H1 (cell line): Measurements from ENCODE around the gene SHISAL1. TPM values are rescaled to one million over a fixed set of nuclear protein-coding genes. Genes with fewer than 3 reads are reported as not detected.

Experiments
- CTCF ChIA-PET: fragments of 300-600 bp; sonication (Branson Sonifier 250); formaldehyde crosslinking; loops from one replicate; lab custom pipeline; 2021; ENCODE audit not compliant: partially characterized antibody; lab: Charles Lee
- POLR2A ChIA-PET: fragments of 300-600 bp; sonication (Branson Sonifier 250); formaldehyde crosslinking; loops from one replicate; lab custom pipeline; 2021; ENCODE audit warnings: inconsistent platforms; ENCODE audit not compliant: partially characterized antibody; lab: Charles Lee
- DNase-seq, 2 experiments: peaks; one replicate each; pipeline versions ENCODE4 v3.0.0 to v3.0.0-alpha.2; 2010 to 2022; ENCODE audit warnings: low spot score in 2 of 2, low read depth in 1 of 2, mixed read lengths in 1 of 2
- FAIRE-seq: peaks from 2 replicates; lab custom pipeline; 2011; peaks lifted over from hg19 to GRCh38; lab: Jason Lieb, UNC
- H2AFZ ChIP-seq: 2 replicates; pipeline ENCODE4 v1.8.1; 2012; ENCODE audit warnings: low read length, inconsistent platforms
- H2AK5ac ChIP-seq: 2 replicates; pipeline ENCODE4 v1.6.1; 2013; ENCODE audit warnings: low read depth, low read length
- H2BK120ac ChIP-seq: replicated peaks from 2 replicates; pipeline ENCODE3; 2013; ENCODE audit warnings: low read depth, low read length, inconsistent platforms
- H2BK12ac ChIP-seq: 2 replicates; pipeline ENCODE4 v1.6.1; 2013; ENCODE audit warnings: low read depth, low read length
- H2BK15ac ChIP-seq: 2 replicates; pipeline ENCODE4 v1.6.1; 2013; ENCODE audit warnings: low read length
- H2BK20ac ChIP-seq: 2 replicates; pipeline ENCODE4 v1.6.1; 2013; ENCODE audit warnings: low read length
- H2BK5ac ChIP-seq: 2 replicates; pipeline ENCODE4 v1.6.1; 2013; ENCODE audit warnings: low read depth, low read length
- H3K14ac ChIP-seq: 2 replicates; pipeline ENCODE4 v1.6.1; 2013; ENCODE audit warnings: inconsistent platforms; ENCODE audit not compliant: insufficient read length
- H3K18ac ChIP-seq: 2 replicates; pipeline ENCODE4 v1.6.1; 2013; ENCODE audit warnings: low read length; ENCODE audit errors: extremely low read depth
- H3K23ac ChIP-seq: 2 replicates; pipeline ENCODE4 v1.6.1; 2013; ENCODE audit warnings: inconsistent platforms; ENCODE audit not compliant: insufficient read length
- H3K23me2 ChIP-seq: 2 replicates; pipeline ENCODE4 v1.6.1; 2013; ENCODE audit warnings: low read depth, low read length
- H3K27ac ChIP-seq: 2 replicates; pipeline ENCODE4 v1.6.1; 2011; ENCODE audit warnings: low read depth, low read length, inconsistent platforms
- H3K27me3 ChIP-seq, 4 experiments: replicated peaks in 1 of 4; 1 replicate in 1 of 4; 2 replicates in 3 of 4; pipeline versions ENCODE4 v1.6.1 to v1.8.1; 2011 to 2013; ENCODE audit warnings: low read length in 3 of 4, mild to moderate bottlenecking in 3 of 4, inconsistent platforms in 2 of 4, mixed read lengths in 2 of 4, moderate library complexity in 1 of 4; ENCODE audit not compliant: control insufficient read depth in 3 of 4, insufficient read depth in 3 of 4; ENCODE audit errors: extremely low read depth in 1 of 4
- H3K36me3 ChIP-seq, 4 experiments: 2 replicates each; pipeline versions ENCODE4 v1.6.1 to v1.8.1; 2011 to 2013; ENCODE audit warnings: mild to moderate bottlenecking in 4 of 4, low read length in 3 of 4, moderate library complexity in 2 of 4, control low read depth in 1 of 4, inconsistent platforms in 1 of 4; ENCODE audit not compliant: insufficient read depth in 4 of 4, control insufficient read depth in 2 of 4
- H3K4ac ChIP-seq: replicated peaks from 2 replicates; pipeline ENCODE3; 2013; ENCODE audit warnings: low read length, low read depth, mixed read lengths, inconsistent platforms; ENCODE audit not compliant: insufficient read length
- H3K4me1 ChIP-seq, 4 experiments: replicated peaks in 1 of 4; 1 replicate in 1 of 4; 2 replicates in 3 of 4; pipeline versions ENCODE4 v1.6.1 to v1.8.1; 2011 to 2013; ENCODE audit warnings: low read length in 3 of 4, inconsistent platforms in 2 of 4, mixed read lengths in 1 of 4; ENCODE audit not compliant: insufficient read depth in 4 of 4, control insufficient read depth in 3 of 4
- H3K4me2 ChIP-seq, 2 experiments: 2 replicates each; pipeline versions ENCODE4 v1.6.1 to v1.8.1; 2011 to 2013; ENCODE audit warnings: low read depth in 2 of 2, low read length in 2 of 2, control low read depth in 1 of 2, inconsistent platforms in 1 of 2, mild to moderate bottlenecking in 1 of 2; ENCODE audit not compliant: insufficient read depth in 1 of 2
- H3K4me3 ChIP-seq, 4 experiments: fragments of 200-600, 300-600 bp in 1 of 4; sonication (generic), shearing (Covaris generic), sonication (Bioruptor Twin) in 1 of 4; 2 replicates each; pipeline versions ENCODE4 v1.5.1 to v1.8.1; 2011 to 2016; ENCODE audit warnings: low read length in 4 of 4, low read depth in 3 of 4, control low read depth in 2 of 4, inconsistent platforms in 2 of 4, mild to moderate bottlenecking in 2 of 4, mixed read lengths in 1 of 4, moderate library complexity in 1 of 4; ENCODE audit not compliant: insufficient read depth in 2 of 4; ENCODE audit errors: extremely low read depth in 1 of 4
- H3K56ac ChIP-seq: replicated peaks from 2 replicates; pipeline ENCODE3; 2013; ENCODE audit warnings: low read depth, mild to moderate bottlenecking, mixed read lengths, low read length, inconsistent platforms; ENCODE audit not compliant: insufficient read length
- H3K79me1 ChIP-seq: 2 replicates; pipeline ENCODE4 v1.6.1; 2013; ENCODE audit warnings: low read depth, low read length, control low read depth
- H3K79me2 ChIP-seq, 2 experiments: 2 replicates each; pipeline versions ENCODE4 v1.6.1 to v1.8.1; 2012 to 2013; ENCODE audit warnings: low read length in 2 of 2, mild to moderate bottlenecking in 2 of 2, inconsistent platforms in 1 of 2; ENCODE audit not compliant: insufficient read depth in 2 of 2, control insufficient read depth in 1 of 2
- H3K9ac ChIP-seq, 4 experiments: replicated peaks in 1 of 4; 1 replicate in 1 of 4; 2 replicates in 3 of 4; pipeline versions ENCODE4 v1.6.1 to v1.8.1; 2011 to 2013; ENCODE audit warnings: low read depth in 3 of 4, low read length in 3 of 4, control low read depth in 2 of 4, mild to moderate bottlenecking in 2 of 4, moderate library complexity in 2 of 4, inconsistent platforms in 1 of 4; ENCODE audit errors: extremely low read depth in 1 of 4
- H3K9me3 ChIP-seq, 2 experiments: 2 replicates each; pipeline versions ENCODE4 v1.6.1 to v1.8.1; 2012 to 2013; ENCODE audit warnings: mild to moderate bottlenecking in 2 of 2, moderate library complexity in 2 of 2, control low read depth in 1 of 2, inconsistent platforms in 1 of 2, low read depth in 1 of 2, low read length in 1 of 2, mixed read lengths in 1 of 2; ENCODE audit not compliant: insufficient read depth in 2 of 2
- H4K20me1 ChIP-seq, 2 experiments: replicated peaks in 1 of 2; 2 replicates each; pipeline versions ENCODE3 to v1.8.1; 2011 to 2013; ENCODE audit warnings: inconsistent platforms in 2 of 2, low read length in 2 of 2, mild to moderate bottlenecking in 1 of 2; ENCODE audit not compliant: insufficient read depth in 2 of 2, control insufficient read depth in 1 of 2
- H4K5ac ChIP-seq: 2 replicates; pipeline ENCODE4 v1.6.1; 2013; ENCODE audit warnings: low read length, low read depth, mixed read lengths, inconsistent platforms; ENCODE audit not compliant: insufficient read length
- H4K8ac ChIP-seq: 2 replicates; pipeline ENCODE4 v1.8.0; 2013; ENCODE audit warnings: mild to moderate bottlenecking, moderate library complexity, low read length, inconsistent platforms; ENCODE audit not compliant: insufficient read depth; ENCODE audit errors: extremely low read depth
- H4K91ac ChIP-seq: replicated peaks from 2 replicates; pipeline ENCODE3; 2013; ENCODE audit warnings: low read length, mixed read lengths, inconsistent platforms; ENCODE audit not compliant: insufficient read length
- ASH2L ChIP-seq: fragments of 200-600, 300-600 bp; sonication (generic); IDR thresholded peaks from one replicate; pipeline ENCODE4 v1.7.1; 2017; ENCODE audit warnings: low read length
- BACH1 ChIP-seq: IDR thresholded peaks from 2 replicates; pipeline ENCODE4 v1.6.1; 2012; ENCODE audit warnings: low read length, improper control_type of control experiment
- CBX5 ChIP-seq: fragments of 300-800, 300-1000 bp; sonication (generic); IDR thresholded peaks from 2 replicates; pipeline ENCODE4 v1.7.1; 2016; ENCODE audit warnings: antibody characterized with exemption, low read length, low read depth
- CTBP2 ChIP-seq: IDR thresholded peaks from 2 replicates; pipeline ENCODE4 v1.7.0; 2011; ENCODE audit warnings: borderline replicate concordance, mild to moderate bottlenecking, moderate library complexity, mixed read lengths, low read length; ENCODE audit not compliant: insufficient read depth, insufficient read length
- KDM1A ChIP-seq: fragments of 200-600, 300-600 bp; sonication (generic); IDR thresholded peaks from 2 replicates; pipeline ENCODE4 v1.7.1; 2016; ENCODE audit warnings: mild to moderate bottlenecking, low read length, borderline replicate concordance
- POLR2A ChIP-seq, 2 experiments: IDR thresholded peaks; 1 replicate in 1 of 2; 2 replicates in 1 of 2; pipeline ENCODE4 v1.6.1; 2011; ENCODE audit warnings: low read depth in 2 of 2, low read length in 2 of 2, mild to moderate bottlenecking in 2 of 2; ENCODE audit errors: control extremely low read depth in 1 of 2
- SRF ChIP-seq: IDR thresholded peaks from 2 replicates; pipeline ENCODE4 v1.6.1; 2011; ENCODE audit warnings: mild to moderate bottlenecking, low read depth, low read length, moderate library complexity
- TAF7 ChIP-seq: optimal IDR thresholded peaks from 2 replicates; pipeline ENCODE3; 2011; ENCODE audit warnings: low read depth, mild to moderate bottlenecking, inconsistent platforms, low read length, moderate library complexity, borderline replicate concordance
- WGBS, 2 experiments: shearing (Covaris generic) in 1 of 2; methylation state at CpG; one replicate each; pipeline versions ENCODE4 v1.1.6 to v1.1.7; 2013 to 2015; ENCODE audit warnings: low lambda C conversion rate in 2 of 2, mixed read lengths in 2 of 2, inconsistent platforms in 1 of 2, low coverage in 1 of 2, missing lambda C conversion rate in 1 of 2; ENCODE audit not compliant: insufficient replicate concordance in 2 of 2, insufficient coverage in 1 of 2, insufficient read length in 1 of 2; ENCODE audit errors: extremely low coverage in 1 of 2, missing lambda C conversion rate in 1 of 2; 5-methylcytosine and 5-hydroxymethylcytosine counted together
- polyA plus RNA-seq, 7 experiments: library from polyadenylated mRNA; depleted of rRNA in 3 of 7; stranded (reverse) in 5 of 7; unstranded in 2 of 7; fragments of >200 nt in 5 of 7; fragments of 200-250 nt in 2 of 7; gene quantifications; 1 replicate in 5 of 7; 2 replicates in 1 of 7; 4 replicates in 1 of 7; pipeline versions ENCODE4 v1.2.1 to v1.2.3, GENCODE V29; 2011 to 2013; ENCODE audit warnings: missing spikeins in 2 of 7, mixed read lengths in 2 of 7
- total RNA-seq: library from RNA; stranded (reverse); fragmentation: NEBNext Ultra II Directional; extraction: Animal tissue kit (Norgen Biotek cat#: 25700); gene quantifications from 2 replicates; pipeline ENCODE4 v1.2.1, GENCODE V29; 2021

SHISAL1 gene
- total and polyA plus RNA-seq, 2 of the 8 experiments (the other 6 are each of a cell fraction or from before 2014, with no cell fraction given), result 3.7 to 5.8 TPM

DNA sequence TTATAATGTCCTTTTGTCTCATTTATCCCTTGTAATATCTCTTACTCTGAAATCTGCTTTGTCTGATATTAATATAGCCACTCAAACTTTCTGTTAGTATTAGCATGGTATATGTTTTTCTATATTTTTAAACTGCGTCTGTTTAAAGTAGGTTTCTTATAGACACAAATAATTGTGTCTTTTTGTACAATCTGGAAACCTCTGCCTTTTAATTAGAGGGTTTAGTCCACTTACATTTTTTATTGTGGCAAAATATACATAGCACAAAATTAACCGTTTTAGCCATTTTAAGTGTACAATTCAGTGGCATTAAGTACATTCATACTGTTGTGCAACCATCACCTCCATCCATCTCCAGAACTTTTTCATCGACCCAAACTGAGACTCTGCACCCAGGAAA is 103.4 kb downstream of the SHISAL1 start:
- FAIRE-seq, result no peak
- TF ChIP-seq CTBP2, result no peak
- no peak for TF ChIP-seq SRF
- no peak for TF ChIP-seq ASH2L
- TF ChIP-seq TAF7, result no peak
- no peak for TF ChIP-seq POLR2A (IDR thresholded peaks at IDR 0.05; ENCODE audit: control extremely low read depth in 1 of 2, low read depth in 2 of 2, low read length in 2 of 2)
- no peak for TF ChIP-seq KDM1A
- TF ChIP-seq BACH1, result no peak
- TF ChIP-seq CBX5, result no peak
- Histone ChIP-seq H3K9ac (no peak overlapping the region), H4K8ac (no peak overlapping the region), H3K4me3 (no peak overlapping the region), H3K36me3 (no peaks in the 10 kb centered on the region; a peak in 1 of 8 replicates), H2BK12ac (no peak overlapping the region), H3K23ac (no peak overlapping the region), H2BK120ac (no peak overlapping the region), H3K56ac (peak overlapping the region; percentile 16), H4K20me1 (peaks cover 0 to 5% of the 10 kb centered on the region in 2 experiments), H3K79me2 (no peaks in the 10 kb centered on the region), H3K27ac (no peak overlapping the region), H4K91ac (no peak overlapping the region), H3K4me1 (no peaks in the 10 kb centered on the region; a peak in 1 of 7 replicates), H4K5ac (no peak overlapping the region), H3K4ac (no peak overlapping the region), H2BK20ac (no peak overlapping the region), H3K27me3 (no peaks in the 10 kb centered on the region), H2BK15ac (no peak overlapping the region), H3K23me2 (peaks cover 7% of the 10 kb centered on the region; the same call in 1 of the 2 replicates), H2BK5ac (no peak overlapping the region), H3K9me3 (no peaks in the 10 kb centered on the region), H3K18ac (no peak overlapping the region), H3K4me2 (no peak overlapping the region), H2AK5ac (no peak overlapping the region), H3K79me1 (no peaks in the 10 kb centered on the region), H2AFZ (no peak overlapping the region), H3K14ac (no peak overlapping the region)
- WGBS, 2 experiments, result 84% methylated on average over 3 of the region's 3 CpGs; no CpG with 5 or more reads in 1 of the 2 experiments
- ChIA-PET CTCF (no interaction called here), POLR2A (no interaction called here)
- DNase-seq, result no peak
